GM06990 (cell line): Measurements from ENCODE around the gene CDC34.

Experiments used
- DNase-seq: peaks from one replicate; pipeline ENCODE4 v3.0.0-alpha.2; 2011; ENCODE audit not compliant: insufficient read length; ENCODE audit errors: extremely low read depth
- H3K27me3 ChIP-seq: replicated peaks from 2 replicates; pipeline ENCODE4 v1.6.0; 2011; ENCODE audit warnings: low read length; ENCODE audit not compliant: control insufficient read depth, insufficient read depth
- H3K36me3 ChIP-seq: 2 replicates; pipeline ENCODE4 v1.5.1; 2011; ENCODE audit warnings: low read length; ENCODE audit not compliant: control insufficient read depth, insufficient read depth
- H3K4me3 ChIP-seq: replicated peaks from 2 replicates; pipeline ENCODE4 v1.5.1; 2011; ENCODE audit warnings: low read depth, mild to moderate bottlenecking, control low read depth, low read length
- TF ChIP-seq, protein P1 (sequence below): IDR thresholded peaks from 2 replicates; pipeline ENCODE4 v1.5.1; 2011; ENCODE audit warnings: low read length, control low read depth, mild to moderate bottlenecking, inconsistent platforms; ENCODE audit not compliant: insufficient read depth, poor library complexity, severe bottlenecking

CDC34 gene

DNA sequence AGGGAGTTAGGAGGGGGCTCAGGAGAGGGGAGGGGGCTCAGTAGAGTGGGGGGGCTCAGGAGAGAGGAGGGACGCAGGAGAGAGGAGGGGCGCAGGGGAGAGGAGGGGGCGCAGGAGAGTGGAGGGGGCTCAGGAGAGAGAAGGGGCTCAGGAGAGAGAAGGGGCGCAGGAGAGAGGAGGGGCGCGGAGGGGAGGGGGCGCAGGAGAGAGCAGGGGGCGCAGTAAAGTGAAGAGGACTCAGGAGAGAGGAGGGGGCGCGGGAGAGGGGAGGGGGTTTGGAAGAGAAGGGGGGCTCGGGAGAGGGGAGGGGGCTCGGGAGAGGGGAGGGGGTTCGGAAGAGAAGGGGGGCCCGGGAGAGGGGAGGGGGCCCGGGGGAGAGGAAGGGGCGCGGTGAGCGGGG lies 34.6 kb upstream of the CDC34 start:
- Histone ChIP-seq H3K4me3 (no peak overlapping the region), H3K27me3 (no peaks in the 10 kb centered on the region; the same call in none of the 2 replicates), H3K36me3 (no peaks in the 10 kb centered on the region)
- TF ChIP-seq, protein P1, sequence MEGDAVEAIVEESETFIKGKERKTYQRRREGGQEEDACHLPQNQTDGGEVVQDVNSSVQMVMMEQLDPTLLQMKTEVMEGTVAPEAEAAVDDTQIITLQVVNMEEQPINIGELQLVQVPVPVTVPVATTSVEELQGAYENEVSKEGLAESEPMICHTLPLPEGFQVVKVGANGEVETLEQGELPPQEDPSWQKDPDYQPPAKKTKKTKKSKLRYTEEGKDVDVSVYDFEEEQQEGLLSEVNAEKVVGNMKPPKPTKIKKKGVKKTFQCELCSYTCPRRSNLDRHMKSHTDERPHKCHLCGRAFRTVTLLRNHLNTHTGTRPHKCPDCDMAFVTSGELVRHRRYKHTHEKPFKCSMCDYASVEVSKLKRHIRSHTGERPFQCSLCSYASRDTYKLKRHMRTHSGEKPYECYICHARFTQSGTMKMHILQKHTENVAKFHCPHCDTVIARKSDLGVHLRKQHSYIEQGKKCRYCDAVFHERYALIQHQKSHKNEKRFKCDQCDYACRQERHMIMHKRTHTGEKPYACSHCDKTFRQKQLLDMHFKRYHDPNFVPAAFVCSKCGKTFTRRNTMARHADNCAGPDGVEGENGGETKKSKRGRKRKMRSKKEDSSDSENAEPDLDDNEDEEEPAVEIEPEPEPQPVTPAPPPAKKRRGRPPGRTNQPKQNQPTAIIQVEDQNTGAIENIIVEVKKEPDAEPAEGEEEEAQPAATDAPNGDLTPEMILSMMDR, result no peak
- no peak for DNase-seq

DNA sequence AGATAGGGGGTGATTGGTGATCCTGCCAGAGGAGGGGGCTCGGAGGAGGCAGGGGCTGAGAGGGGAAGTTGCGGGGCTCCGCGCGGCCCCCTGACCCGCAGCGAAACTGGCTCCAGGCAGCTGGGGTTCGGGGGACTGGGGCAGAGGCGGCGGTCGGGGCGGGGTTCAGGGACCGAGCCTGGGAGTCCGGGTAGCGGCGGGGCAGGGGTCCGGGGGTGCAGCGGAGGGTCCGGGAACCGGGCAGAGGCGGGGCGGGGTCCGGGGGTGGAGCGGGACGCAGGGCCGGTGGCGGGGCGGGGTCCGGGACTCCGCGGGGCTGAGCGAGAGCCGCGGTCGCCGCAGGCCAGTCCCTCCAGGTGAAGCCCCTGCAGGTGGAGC lies 34.1 kb upstream of the CDC34 start:
- H3K36me3 ChIP-seq, result no peaks in the 10 kb centered on the region
- H3K27me3 ChIP-seq, result no peaks in the 10 kb centered on the region; the same call in none of the 2 replicates
- H3K4me3 ChIP-seq, result no peak overlapping the region
- no peak for DNase-seq
- TF ChIP-seq, protein P1, result no peak

- Histone ChIP-seq H3K4me3 (no peak overlapping the region), H3K36me3 (no peaks in the 10 kb centered on the region), H3K27me3 (no peaks in the 10 kb centered on the region; the same call in none of the 2 replicates)
- TF ChIP-seq, protein P1, result no peak
- no peak for DNase-seq
Observed at GRCh38 chr19:497869-498510, 33.6 kb upstream of the CDC34 start.

- Histone ChIP-seq H3K36me3 (no peaks in the 10 kb centered on the region), H3K27me3 (no peaks in the 10 kb centered on the region; the same call in none of the 2 replicates), H3K4me3 (no peak overlapping the region)
- TF ChIP-seq, protein P1, result no peak
- no peak for DNase-seq
Observed at GRCh38 chr19:498511-498891, 33.1 kb upstream of the CDC34 start.

DNA sequence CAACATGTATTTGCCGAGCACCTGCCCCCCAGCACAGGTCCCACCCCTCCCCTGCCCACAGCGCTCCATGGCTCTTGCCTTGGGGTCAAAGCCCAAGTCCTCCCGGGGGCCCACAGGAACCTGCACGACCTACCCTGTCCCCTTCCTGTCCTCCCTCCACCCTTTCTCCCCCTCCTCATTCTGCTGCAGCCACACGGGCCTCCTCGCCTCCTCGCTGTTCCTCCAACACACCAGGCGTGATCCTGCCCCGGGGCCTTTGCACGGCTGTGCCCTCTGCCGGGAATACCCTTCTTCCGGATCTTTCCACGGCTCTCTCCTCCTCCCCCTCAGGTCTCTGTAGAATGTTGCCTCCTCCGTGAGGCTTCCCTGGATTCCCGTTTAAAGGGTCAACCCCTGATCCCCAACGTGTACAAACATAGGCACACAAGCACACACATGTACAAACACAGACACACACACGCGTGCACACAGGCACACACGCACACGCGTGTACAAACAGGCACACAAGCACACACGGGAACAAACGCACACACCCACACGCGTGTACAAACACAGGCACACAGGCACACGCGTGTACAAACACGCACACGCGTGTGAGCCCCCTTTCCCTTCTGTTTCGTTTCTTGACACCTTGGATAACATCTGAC lies 32.5 kb upstream of the CDC34 start:
- TF ChIP-seq, protein P1, result no peak
- no peak for DNase-seq
- H3K27me3 ChIP-seq, result no peaks in the 10 kb centered on the region; the same call in none of the 2 replicates
- H3K36me3 ChIP-seq, result no peaks in the 10 kb centered on the region
- H3K4me3 ChIP-seq, result no peak overlapping the region
